Measurements from ENCODE around the gene LGR5. TPM values are rescaled to one million over a fixed set of nuclear protein-coding genes. Genes with fewer than 3 reads are reported as not detected.

LGR5 gene
- total and polyA plus RNA-seq, 2 of the 4 experiments (the other 2 are of a cell fraction), result not detected

GRCh38 chr12:71455028-71455737 lies 15.6 kb downstream of the LGR5 start:
- DNase-seq, result no peak
- H3K18ac ChIP-seq (ENCODE audit: low read depth, low read length), result no peak overlapping the region
- no peaks in the 10 kb centered on the region for H4K20me1 ChIP-seq (ENCODE audit: insufficient read depth, low read length)
- no peaks in the 10 kb centered on the region for H3K9me3 ChIP-seq (ENCODE audit: control insufficient read depth, insufficient read depth, low read length)
- H2AK9ac ChIP-seq (replicated peaks; ENCODE audit: low read depth, low read length, poor library complexity), result no peak overlapping the region
- H2BK20ac ChIP-seq (ENCODE audit: low read depth, low read length), result no peak overlapping the region
- H2BK5ac ChIP-seq (ENCODE audit: low read depth, low read length, poor library complexity, severe bottlenecking), result no peak overlapping the region
- no peaks in the 10 kb centered on the region for H3K36me3 ChIP-seq (ENCODE audit: control insufficient read depth, insufficient read depth, low read length)
- H2AFZ ChIP-seq (replicated peaks; ENCODE audit: low read length, poor library complexity), result no peak overlapping the region
- H3K4me2 ChIP-seq (ENCODE audit: low read depth, low read length), result no peak overlapping the region
- no peak overlapping the region for H3K56ac ChIP-seq (ENCODE audit: extremely low read depth, insufficient read depth, low read length)
- peaks cover 19% of the 10 kb centered on the region for H3K27me3 ChIP-seq (ENCODE audit: control insufficient read depth, insufficient read depth, low read length)
- no peak overlapping the region for H2BK120ac ChIP-seq (ENCODE audit: low read depth, low read length)
- no peak overlapping the region for H2BK15ac ChIP-seq (ENCODE audit: low read depth, low read length)
- ChIA-PET POLR2A (ENCODE audit: unreplicated experiment) (interaction anchor here (0.6 kb wide), 1 partner anchor 292 kb away, joined by 4 read pairs; no protein-coding TSS in a partner anchor), CTCF (interaction anchor here (1.2 kb wide), 1 partner anchor 9 kb away, joined by 5 read pairs; no protein-coding TSS in a partner anchor)
- ATAC-seq (ENCODE audit: low read depth), result no peak
- H4K8ac ChIP-seq (ENCODE audit: low read depth in 2 of 2, low read length in 2 of 2), result no peak overlapping the region
- no peak overlapping the region for H3K27ac ChIP-seq (ENCODE audit: insufficient read depth, low read length)
- no peaks in the 10 kb centered on the region for H3K9me1 ChIP-seq (ENCODE audit: insufficient read depth, low read length)
- intact Hi-C loops (cut with micrococcal nuclease) (no loop called here), in situ Hi-C loops (cut with MboI; ENCODE audit: low sequenced_read_pairs) (no loop called here), dilution Hi-C loops (cut with HindIII; ENCODE audit: low sequenced_read_pairs, unreplicated experiment) (no loop called here)
- H3K14ac ChIP-seq (replicated peaks; ENCODE audit: low read depth, low read length), result no peak overlapping the region
- H2AK5ac ChIP-seq (ENCODE audit: low read depth, low read length), result no peak overlapping the region
- no peaks in the 10 kb centered on the region for H3K4me1 ChIP-seq (ENCODE audit: control insufficient read depth, insufficient read depth, low read length)
- no peak overlapping the region for H3K4me3 ChIP-seq (ENCODE audit: insufficient read depth, low read depth, low read length)
- H4K91ac ChIP-seq (ENCODE audit: insufficient read depth, low read depth, low read length), result no peak overlapping the region
- WGBS, 2 experiments (ENCODE audit: extremely low coverage in 2 of 2, insufficient read length in 1 of 2), result no CpG with 5 or more reads among the region's 3 CpGs
- TF ChIP-seq NFE2L2 (IDR thresholded peaks at IDR 0.05; ENCODE audit: low read depth, low read length), result no peak
- TF ChIP-seq CTCF (conservative IDR thresholded peaks at IDR 0.05; ENCODE audit: low read depth, low read length), result no peak
- no peak for TF ChIP-seq USF2 (IDR thresholded peaks at IDR 0.05; ENCODE audit: low read depth, low read length)
- no peak for TF ChIP-seq POLR2A (IDR thresholded peaks at IDR 0.05; ENCODE audit: low read depth, low read length)
- no peak for TF ChIP-seq CHD1 (IDR thresholded peaks at IDR 0.05; ENCODE audit: low read depth, low read length)
- TF ChIP-seq RFX5 (IDR thresholded peaks at IDR 0.05; ENCODE audit: low read depth, low read length), result no peak
- TF ChIP-seq ELK1 (IDR thresholded peaks at IDR 0.05; ENCODE audit: borderline replicate concordance, low read depth, low read length), result no peak
- TF ChIP-seq MXI1 (IDR thresholded peaks at IDR 0.05; ENCODE audit: borderline replicate concordance, low read depth, low read length), result no peak
- no peak for TF ChIP-seq RAD21 (IDR thresholded peaks at IDR 0.05; ENCODE audit: low read length)
- no peak for TF ChIP-seq CEBPB (IDR thresholded peaks at IDR 0.05; ENCODE audit: low read depth, low read length)
- TF ChIP-seq MAZ (IDR thresholded peaks at IDR 0.05; ENCODE audit: borderline replicate concordance, low read depth, low read length), result no peak
- no peak for TF ChIP-seq MAFK (IDR thresholded peaks at IDR 0.05; ENCODE audit: low read depth, low read length)
- no peak for TF ChIP-seq BHLHE40 (IDR thresholded peaks at IDR 0.05; ENCODE audit: low read depth, low read length)
- no peak for TF ChIP-seq SMC3 (IDR thresholded peaks at IDR 0.05; ENCODE audit: low read depth, low read length)
- no peak for TF ChIP-seq FOS (IDR thresholded peaks at IDR 0.05; ENCODE audit: low read depth, low read length)
- no peak for TF ChIP-seq RCOR1 (IDR thresholded peaks at IDR 0.05; ENCODE audit: insufficient replicate concordance, low read length)
- no peak overlapping the region for H3K23ac ChIP-seq (ENCODE audit: low read depth, low read length)
- BruUV-seq (replicated peaks), result no TSS peak
- H3K9ac ChIP-seq (ENCODE audit: low read depth, low read length), result no peak overlapping the region
- no peak overlapping the region for H3K4ac ChIP-seq (ENCODE audit: low read depth, low read length)
- no peaks in the 10 kb centered on the region for H3K79me1 ChIP-seq (ENCODE audit: low read depth in 1 of 2, low read length in 2 of 2)
- no peak overlapping the region for H4K5ac ChIP-seq (ENCODE audit: low read depth, low read length)

Measured in IMR-90 (cell line).